NOMO-1 (cell line): Measurements from ENCODE around the gene TAS1R3.
A peak's percentile ranks its signal among the peaks of the same experiment; 100 is the strongest.

Experiments
- DNase-seq, 2 experiments: peaks; one replicate each; lab custom pipeline; 2025; ENCODE audit not compliant: unreplicated experiment in 2 of 2; lab: John Stamatoyannopoulos, UW

Gene TAS1R3

GRCh38 chr1:1320666-1321448 lies 10.2 kb upstream of the TAS1R3 start:
- no peak for DNase-seq

- no peak for DNase-seq
Measured at GRCh38 chr1:1321477-1321876, 9.6 kb upstream of the TAS1R3 start.

GRCh38 chr1:1322418-1322817 lies 8.7 kb upstream of the TAS1R3 start:
- DNase-seq: no peak

DNA sequence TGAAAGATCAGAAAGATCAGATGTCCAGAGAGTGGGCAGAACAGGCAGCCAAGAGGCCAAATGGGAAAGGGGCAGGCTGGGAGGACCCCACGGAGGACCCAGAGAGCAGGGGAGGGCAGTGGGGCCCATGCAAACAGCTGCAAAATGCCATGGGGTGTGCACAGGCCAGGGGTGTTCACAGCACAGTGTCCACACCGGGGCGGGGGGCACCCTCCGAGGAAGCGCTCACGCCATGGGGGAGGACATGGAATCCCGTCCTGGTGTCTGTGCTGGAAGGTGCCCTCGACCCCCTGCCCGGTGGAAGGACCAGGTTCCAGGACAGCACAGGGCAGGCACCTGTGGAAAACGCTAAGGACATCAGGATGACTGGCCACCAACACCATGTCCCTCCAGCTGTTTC lies 8.1 kb upstream of the TAS1R3 start:
- DNase-seq: no peak

DNA sequence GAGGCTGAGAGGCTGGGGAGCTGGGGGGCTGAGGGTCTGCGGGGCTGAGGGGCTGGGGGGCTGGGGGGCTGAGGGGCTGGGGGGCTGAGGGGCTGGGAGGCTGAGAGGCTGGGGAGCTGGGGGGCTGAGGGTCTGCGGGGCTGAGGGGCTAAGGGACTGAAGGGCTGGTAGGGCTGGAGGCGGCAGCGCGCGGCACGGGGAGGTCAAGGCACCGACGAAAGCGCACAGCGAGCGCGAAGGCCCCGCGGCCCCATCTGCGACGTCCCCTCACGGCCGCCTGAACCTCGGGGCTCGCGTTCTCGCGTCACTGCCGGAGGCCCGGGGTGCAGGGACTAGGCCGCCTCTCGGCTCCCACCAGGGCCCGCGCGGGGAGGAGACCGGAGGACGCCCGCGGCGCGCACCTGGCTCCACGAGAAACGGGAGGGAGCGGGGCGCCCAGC lies 7.0 kb upstream of the TAS1R3 start:
- DNase-seq: no peak

DNA sequence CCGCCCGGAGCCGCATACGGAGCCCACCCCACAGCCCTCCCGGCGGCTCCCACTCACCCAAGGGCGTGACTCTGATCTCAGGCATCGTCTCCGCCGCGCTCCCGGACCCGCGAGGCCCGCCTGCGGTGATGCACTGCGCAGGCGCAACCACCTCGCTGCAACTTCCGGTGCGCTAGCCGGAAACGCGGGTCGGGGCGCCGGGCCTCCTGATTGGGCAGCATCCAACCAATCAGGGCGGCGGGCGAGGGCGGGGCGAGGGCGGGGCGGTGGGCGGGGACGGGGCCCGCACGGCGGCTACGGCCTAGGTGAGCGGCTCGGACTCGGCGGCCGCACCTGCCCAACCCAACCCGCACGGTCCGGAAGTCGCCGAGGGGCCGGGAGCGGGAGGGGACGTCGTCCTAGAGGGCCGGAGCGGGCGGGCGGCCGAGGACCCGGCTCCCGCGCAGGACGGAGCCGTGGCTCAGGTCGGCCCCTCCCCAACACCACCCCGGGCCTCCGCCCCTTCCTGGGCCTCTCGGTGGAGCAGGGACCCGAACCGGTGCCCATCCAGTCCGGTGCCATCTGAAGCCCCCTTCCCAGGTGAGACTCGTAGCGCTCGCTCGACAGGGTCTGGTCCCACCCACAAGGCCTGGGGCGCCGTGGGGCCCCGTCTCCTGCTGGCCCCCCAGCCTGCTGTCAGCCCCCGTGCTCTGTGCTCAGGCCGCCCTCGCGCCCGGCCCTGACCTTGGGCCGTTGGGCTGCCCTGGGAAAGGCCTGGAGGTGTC lies 6.4 kb upstream of the TAS1R3 start, which contains the start of the genes CPTP and INTS11:
Gene CPTP, plus strand, starts transcription at position 279 of the 764 bp plus-strand sequence. CDS start 2,109 bp downstream, outside the sequence.
Gene INTS11, minus strand, starts transcription at position 137 of the 764 bp plus-strand sequence. Its CDS starts 52 bp downstream, at position 85.
- peak; percentile 84 to 93 for DNase-seq

- peak in 1 of 2 experiments; percentile 14 for DNase-seq
Measured at GRCh38 chr1:1325288-1326074, 5.6 kb upstream of the TAS1R3 start.

GRCh38 chr1:1326075-1326605 lies 4.9 kb upstream of the TAS1R3 start:
- no peak for DNase-seq

DNA sequence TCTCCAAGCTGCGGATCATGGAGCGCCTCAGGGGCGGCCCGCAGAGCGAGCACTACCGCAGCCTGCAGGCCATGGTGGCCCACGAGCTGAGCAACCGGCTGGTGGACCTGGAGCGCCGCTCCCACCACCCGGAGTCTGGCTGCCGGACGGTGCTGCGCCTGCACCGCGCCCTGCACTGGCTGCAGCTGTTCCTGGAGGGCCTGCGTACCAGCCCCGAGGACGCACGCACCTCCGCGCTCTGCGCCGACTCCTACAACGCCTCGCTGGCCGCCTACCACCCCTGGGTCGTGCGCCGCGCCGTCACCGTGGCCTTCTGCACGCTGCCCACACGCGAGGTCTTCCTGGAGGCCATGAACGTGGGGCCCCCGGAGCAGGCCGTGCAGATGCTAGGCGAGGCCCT lies 3.8 kb upstream of the TAS1R3 start:
- no peak for DNase-seq

GRCh38 chr1:1328254-1328653 lies 2.8 kb upstream of the TAS1R3 start:
- no peak for DNase-seq

- DNase-seq: no peak
Measured at GRCh38 chr1:1329304-1330210, 1.5 kb upstream of the TAS1R3 start.

DNA sequence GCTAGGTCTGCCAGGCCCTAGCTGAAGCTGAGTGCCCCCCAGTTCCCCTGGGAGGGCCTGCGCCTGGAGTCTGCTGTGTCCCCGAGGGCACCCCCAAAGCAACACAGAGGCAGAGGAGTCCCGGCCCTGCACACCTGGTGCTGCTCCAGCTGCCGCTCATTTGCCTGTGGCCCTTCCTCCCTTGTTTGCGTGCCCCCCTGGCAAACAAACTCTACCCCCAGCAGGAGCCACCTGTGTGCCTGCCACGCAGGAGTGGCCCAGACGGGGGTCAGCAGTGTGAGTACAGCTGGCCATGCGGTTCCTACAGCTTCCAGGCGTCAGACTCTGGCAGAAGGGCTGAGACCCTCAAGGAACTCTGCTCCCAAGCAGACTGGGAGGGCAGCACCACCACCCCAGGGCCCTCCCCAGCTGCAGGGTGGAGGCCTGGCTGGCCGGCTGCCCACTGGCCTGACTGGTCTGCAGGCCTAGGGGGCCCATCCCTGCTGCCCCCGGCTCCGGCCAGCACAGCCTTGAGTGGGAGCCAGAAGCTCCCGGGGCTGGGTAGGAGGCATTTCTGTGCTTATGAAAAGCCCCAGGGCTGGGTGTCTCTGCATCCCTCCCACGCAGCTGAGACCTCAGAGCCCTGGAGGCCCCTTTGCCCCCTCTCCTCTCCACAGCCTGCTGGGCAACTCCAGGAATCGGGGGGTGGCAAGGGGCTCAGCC lies 563 bp upstream of the TAS1R3 start:
- no peak for DNase-seq

DNA sequence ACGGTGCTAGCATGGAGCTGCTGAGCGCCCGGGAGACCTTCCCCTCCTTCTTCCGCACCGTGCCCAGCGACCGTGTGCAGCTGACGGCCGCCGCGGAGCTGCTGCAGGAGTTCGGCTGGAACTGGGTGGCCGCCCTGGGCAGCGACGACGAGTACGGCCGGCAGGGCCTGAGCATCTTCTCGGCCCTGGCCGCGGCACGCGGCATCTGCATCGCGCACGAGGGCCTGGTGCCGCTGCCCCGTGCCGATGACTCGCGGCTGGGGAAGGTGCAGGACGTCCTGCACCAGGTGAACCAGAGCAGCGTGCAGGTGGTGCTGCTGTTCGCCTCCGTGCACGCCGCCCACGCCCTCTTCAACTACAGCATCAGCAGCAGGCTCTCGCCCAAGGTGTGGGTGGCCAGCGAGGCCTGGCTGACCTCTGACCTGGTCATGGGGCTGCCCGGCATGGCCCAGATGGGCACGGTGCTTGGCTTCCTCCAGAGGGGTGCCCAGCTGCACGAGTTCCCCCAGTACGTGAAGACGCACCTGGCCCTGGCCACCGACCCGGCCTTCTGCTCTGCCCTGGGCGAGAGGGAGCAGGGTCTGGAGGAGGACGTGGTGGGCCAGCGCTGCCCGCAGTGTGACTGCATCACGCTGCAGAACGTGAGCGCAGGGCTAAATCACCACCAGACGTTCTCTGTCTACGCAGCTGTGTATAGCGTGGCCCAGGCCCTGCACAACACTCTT lies 1.1 kb downstream of the TAS1R3 start:
- no peak for DNase-seq

DNA sequence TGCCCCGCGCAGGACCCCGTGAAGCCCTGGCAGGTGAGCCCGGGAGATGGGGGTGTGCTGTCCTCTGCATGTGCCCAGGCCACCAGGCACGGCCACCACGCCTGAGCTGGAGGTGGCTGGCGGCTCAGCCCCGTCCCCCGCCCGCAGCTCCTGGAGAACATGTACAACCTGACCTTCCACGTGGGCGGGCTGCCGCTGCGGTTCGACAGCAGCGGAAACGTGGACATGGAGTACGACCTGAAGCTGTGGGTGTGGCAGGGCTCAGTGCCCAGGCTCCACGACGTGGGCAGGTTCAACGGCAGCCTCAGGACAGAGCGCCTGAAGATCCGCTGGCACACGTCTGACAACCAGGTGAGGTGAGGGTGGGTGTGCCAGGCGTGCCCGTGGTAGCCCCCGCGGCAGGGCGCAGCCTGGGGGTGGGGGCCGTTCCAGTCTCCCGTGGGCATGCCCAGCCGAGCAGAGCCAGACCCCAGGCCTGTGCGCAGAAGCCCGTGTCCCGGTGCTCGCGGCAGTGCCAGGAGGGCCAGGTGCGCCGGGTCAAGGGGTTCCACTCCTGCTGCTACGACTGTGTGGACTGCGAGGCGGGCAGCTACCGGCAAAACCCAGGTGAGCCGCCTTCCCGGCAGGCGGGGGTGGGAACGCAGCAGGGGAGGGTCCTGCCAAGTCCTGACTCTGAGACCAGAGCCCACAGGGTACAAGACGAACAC lies 1.8 kb downstream of the TAS1R3 start:
- DNase-seq: no peak

- no peak for DNase-seq
Measured at GRCh38 chr1:1333551-1334241, 2.6 kb downstream of the TAS1R3 start.

GRCh38 chr1:1334835-1335234 lies 3.8 kb downstream of the TAS1R3 start:
- no peak for DNase-seq

DNA sequence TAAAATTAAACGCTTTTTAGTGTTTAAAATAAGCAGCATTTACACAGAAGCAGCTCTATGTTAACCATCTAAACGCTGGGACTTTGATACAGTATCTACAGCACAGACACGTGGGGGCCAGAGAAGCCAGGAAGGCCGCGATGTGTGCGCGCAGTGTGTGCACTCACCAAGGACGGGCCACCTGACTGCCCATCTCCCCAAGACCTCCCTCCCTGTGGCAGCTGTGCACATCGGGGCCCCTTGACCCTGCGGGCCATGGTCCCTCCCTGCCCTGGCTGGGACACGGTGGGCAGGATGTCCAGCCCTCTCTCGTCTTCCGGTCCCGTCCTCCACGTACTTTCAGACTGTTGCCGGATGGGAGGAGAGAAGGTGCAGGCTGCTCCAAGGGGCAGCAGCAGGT lies 4.2 kb downstream of the TAS1R3 start:
- no peak for DNase-seq
